Measurements from ENCODE around the gene CARMIL3. TPM values are rescaled to one million over a fixed set of nuclear protein-coding genes. Genes with fewer than 3 reads are reported as not detected.

The CARMIL3 gene
- total and polyA plus RNA-seq, 2 donors: 0.33 to 1.5 TPM

DNA sequence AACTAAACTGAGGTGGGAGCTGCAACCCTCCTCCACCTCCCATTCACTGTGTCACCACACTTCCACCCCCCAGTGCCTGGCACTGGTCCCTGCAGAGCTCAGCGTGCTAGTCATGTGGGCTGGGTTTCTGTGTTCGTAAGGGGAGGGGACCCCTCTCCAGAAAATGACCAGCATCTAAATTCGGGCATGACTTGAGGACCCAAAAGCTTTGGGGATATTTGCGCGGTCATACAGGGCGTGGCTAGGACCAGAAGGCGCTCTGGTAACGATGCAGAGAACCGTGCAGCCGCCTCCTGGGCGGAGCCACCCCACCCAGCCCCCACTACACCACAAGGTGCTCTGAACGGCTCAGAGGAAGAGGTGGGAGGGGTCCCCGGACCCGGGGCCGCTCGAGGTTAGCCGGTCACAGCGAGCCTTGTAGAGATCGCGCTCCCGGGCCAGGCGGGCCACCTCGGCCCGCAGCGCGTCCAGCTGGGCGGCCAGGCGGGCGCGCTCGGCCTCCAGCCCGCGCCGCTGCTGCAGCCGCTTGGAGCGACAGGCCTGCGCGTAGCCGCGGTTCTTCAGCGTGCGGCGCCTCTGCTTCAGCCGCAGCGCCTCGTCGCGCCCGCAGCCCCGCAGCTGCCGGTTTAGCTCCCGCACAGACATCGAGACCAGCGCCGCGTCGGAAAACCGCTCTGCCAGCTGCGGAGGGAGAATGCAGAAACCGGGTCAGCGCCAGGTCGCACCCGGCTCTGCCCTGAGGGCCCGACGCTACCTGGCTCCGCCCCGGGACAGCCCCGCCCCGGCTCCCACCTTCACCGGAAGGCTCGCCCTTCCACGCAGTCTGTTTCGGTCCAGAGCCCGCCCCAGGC is 29.3 kb downstream of the CARMIL3 start:
- Histone ChIP-seq H3K4me1 (ENCODE audit: insufficient read depth) (no peaks in the 10 kb centered on the region), H3K4me3 (ENCODE audit: low read depth, low read length) (peak overlapping the region; percentile 57), H3K27ac (ENCODE audit: low read depth) (no peak overlapping the region), H3K36me3 (ENCODE audit: insufficient read depth) (no peaks in the 10 kb centered on the region)
- under 1% methylated on average over 74 of the region's 74 CpGs for WGBS
- peak; percentile 17 for DNase-seq (ENCODE audit: extremely low spot score)

DNA sequence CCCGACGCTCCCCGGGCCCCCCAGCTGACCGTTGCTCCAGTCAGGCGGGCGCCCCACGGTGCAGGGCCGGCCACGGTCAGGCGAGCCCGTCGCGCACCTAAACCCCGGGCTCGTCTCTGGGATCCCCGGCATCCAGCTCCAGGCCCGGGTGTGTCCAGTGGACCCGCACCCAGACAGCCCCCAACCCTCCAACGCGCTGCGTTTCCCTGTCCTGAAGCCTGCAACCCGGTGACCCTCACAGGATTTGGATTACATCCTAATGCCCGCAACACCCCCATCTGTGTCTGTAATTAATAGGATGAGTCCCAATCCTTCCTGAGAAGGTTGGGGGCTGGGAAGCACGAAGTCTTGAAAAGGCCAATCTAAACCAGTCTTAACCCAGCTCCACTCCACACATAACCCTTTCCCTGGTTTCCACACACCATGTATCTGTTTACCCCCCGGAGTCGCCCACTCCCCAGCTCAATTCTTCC is 30.0 kb downstream of the CARMIL3 start:
- H3K36me3 ChIP-seq (ENCODE audit: insufficient read depth): no peaks in the 10 kb centered on the region
- no peak for DNase-seq (ENCODE audit: extremely low spot score)
- H3K27ac ChIP-seq (ENCODE audit: low read depth): no peak overlapping the region
- peak overlapping the region; percentile 57 for H3K4me3 ChIP-seq (ENCODE audit: low read depth, low read length)
- no peaks in the 10 kb centered on the region for H3K4me1 ChIP-seq (ENCODE audit: insufficient read depth)
- WGBS: 23% methylated on average over 26 of the region's 26 CpGs

GRCh38 chr14:24082411-24083080 is 30.7 kb downstream of the CARMIL3 start:
- DNase-seq (ENCODE audit: extremely low spot score): no peak
- H3K4me1 ChIP-seq (ENCODE audit: insufficient read depth): no peaks in the 10 kb centered on the region
- WGBS: 95% methylated on average over 5 of the region's 5 CpGs

DNA sequence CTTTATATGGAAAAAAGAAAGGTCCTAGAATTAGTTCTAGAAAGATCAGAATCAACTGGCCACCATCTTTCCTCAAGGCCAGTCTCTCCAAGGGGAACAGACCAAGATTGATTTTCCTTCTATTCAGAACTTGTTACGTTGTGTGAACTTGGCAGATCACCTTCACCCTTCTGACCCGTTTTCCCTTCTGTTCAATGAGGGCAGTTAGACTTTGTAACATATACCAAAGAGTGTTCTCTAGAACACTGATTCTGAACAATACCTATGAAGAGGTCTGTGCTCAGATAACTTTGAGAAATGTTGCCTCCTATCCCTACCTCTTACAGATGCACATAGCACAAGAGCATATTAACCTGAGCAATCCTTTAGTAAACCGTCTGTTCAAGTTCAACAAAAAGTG is 31.7 kb downstream of the CARMIL3 start:
- Histone ChIP-seq H3K27ac (ENCODE audit: low read depth) (no peak overlapping the region), H3K4me1 (ENCODE audit: insufficient read depth) (no peaks in the 10 kb centered on the region), H3K4me3 (ENCODE audit: low read depth, low read length) (no peak overlapping the region), H3K36me3 (ENCODE audit: insufficient read depth) (no peaks in the 10 kb centered on the region)
- DNase-seq (ENCODE audit: extremely low spot score): no peak
- 92% methylated on average over 3 of the region's 3 CpGs for WGBS

More at GRCh38 chr14:24082411-24083080, 30.7 kb downstream of the CARMIL3 start:
- H3K4me3 ChIP-seq (ENCODE audit: low read depth, low read length): no peak overlapping the region
- no peaks in the 10 kb centered on the region for H3K36me3 ChIP-seq (ENCODE audit: insufficient read depth)
- H3K27ac ChIP-seq (ENCODE audit: low read depth): no peak overlapping the region

GRCh38 chr14:24084440-24084839 is 32.6 kb downstream of the CARMIL3 start:
- no peak overlapping the region for H3K27ac ChIP-seq (ENCODE audit: low read depth)
- H3K4me3 ChIP-seq (ENCODE audit: low read depth, low read length): no peak overlapping the region
- no peaks in the 10 kb centered on the region for H3K36me3 ChIP-seq (ENCODE audit: insufficient read depth)
- DNase-seq (ENCODE audit: extremely low spot score): no peak
- no peaks in the 10 kb centered on the region for H3K4me1 ChIP-seq (ENCODE audit: insufficient read depth)
- WGBS: 95% methylated on average over 2 of the region's 2 CpGs

DNA sequence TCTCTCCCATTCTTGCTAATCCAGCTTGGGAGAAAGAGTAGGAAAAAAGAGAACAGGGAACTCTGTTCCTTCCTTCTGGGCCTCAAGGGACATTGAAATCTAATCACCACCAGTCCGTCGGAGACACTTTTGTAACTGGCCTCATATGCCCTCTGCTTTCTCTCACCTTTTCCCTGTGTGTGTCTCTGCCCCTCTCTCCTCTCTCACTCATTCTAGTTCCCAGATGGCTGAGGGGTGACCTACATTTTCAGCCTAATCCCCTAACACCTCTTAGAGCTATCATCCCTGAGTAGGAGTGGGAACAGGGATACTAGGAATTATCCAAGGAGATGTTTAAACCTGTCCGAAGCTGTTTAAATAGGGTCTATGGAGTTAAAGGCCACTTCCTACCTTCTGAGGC is 33.4 kb downstream of the CARMIL3 start:
- Histone ChIP-seq H3K27ac (ENCODE audit: low read depth) (no peak overlapping the region), H3K4me3 (ENCODE audit: low read depth, low read length) (no peak overlapping the region), H3K4me1 (ENCODE audit: insufficient read depth) (no peaks in the 10 kb centered on the region), H3K36me3 (ENCODE audit: insufficient read depth) (no peaks in the 10 kb centered on the region)
- no peak for DNase-seq (ENCODE audit: extremely low spot score)
- 92% methylated on average over 3 of the region's 3 CpGs for WGBS

DNA sequence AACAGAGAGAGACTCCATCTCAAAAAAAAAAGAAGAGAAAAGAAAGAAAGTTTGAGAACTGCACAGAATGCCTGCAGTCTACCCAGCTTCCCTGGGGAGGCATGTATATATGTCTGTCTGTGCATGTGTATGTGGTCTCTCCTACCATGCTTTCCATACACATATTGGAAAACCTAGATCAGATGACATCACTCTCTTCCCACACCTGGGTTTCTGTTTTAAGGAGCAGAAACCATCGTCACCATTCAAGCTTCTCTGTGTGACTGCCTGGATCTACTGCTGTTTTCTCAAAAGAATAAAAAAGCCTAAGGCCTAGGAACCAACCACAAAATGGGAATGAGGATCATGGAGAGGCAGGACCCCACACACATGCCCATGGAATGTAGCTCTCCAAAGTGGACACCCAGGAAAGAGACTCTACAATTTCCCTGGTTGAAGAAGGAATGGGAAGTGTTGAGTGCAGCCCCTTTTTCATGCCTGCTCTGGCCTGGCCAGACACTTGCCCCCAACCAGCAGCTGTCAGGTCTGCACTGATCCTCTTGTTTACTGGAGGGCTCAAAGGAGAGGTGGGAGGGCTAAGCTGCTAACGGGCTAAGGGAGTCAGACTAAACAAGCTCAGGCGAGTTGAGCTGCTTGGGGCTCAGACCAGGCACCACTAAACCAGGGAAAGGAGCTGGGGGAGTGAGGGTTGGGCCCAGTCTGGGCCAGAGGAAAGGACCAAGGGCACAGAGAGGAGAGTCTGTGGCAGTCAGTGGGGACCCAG is 34.6 kb downstream of the CARMIL3 start:
- Histone ChIP-seq H3K36me3 (ENCODE audit: insufficient read depth) (no peaks in the 10 kb centered on the region), H3K4me3 (ENCODE audit: low read depth, low read length) (no peak overlapping the region), H3K27ac (ENCODE audit: low read depth) (no peak overlapping the region), H3K4me1 (ENCODE audit: insufficient read depth) (no peaks in the 10 kb centered on the region)
- WGBS: 69% methylated on average over 3 of the region's 3 CpGs
- no peak for DNase-seq (ENCODE audit: extremely low spot score)

GRCh38 chr14:24087004-24087403 is 35.2 kb downstream of the CARMIL3 start:
- Histone ChIP-seq H3K4me3 (ENCODE audit: low read depth, low read length) (no peak overlapping the region), H3K27ac (ENCODE audit: low read depth) (no peak overlapping the region), H3K4me1 (ENCODE audit: insufficient read depth) (no peaks in the 10 kb centered on the region), H3K36me3 (ENCODE audit: insufficient read depth) (no peaks in the 10 kb centered on the region)
- WGBS: 92% methylated on average over 1 of the region's 1 CpG
- no peak for DNase-seq (ENCODE audit: extremely low spot score)

- no peaks in the 10 kb centered on the region for H3K36me3 ChIP-seq (ENCODE audit: insufficient read depth)
- no peak overlapping the region for H3K27ac ChIP-seq (ENCODE audit: low read depth)
- WGBS: 88% methylated on average over 2 of the region's 2 CpGs
- H3K4me1 ChIP-seq (ENCODE audit: insufficient read depth): no peaks in the 10 kb centered on the region
- DNase-seq (ENCODE audit: extremely low spot score): no peak
- no peak overlapping the region for H3K4me3 ChIP-seq (ENCODE audit: low read depth, low read length)
Observed at GRCh38 chr14:24088095-24088494, 36.3 kb downstream of the CARMIL3 start.

- 79% methylated on average over 6 of the region's 6 CpGs for WGBS
- no peaks in the 10 kb centered on the region for H3K36me3 ChIP-seq (ENCODE audit: insufficient read depth)
- H3K4me3 ChIP-seq (ENCODE audit: low read depth, low read length): no peak overlapping the region
- no peak overlapping the region for H3K27ac ChIP-seq (ENCODE audit: low read depth)
- no peak for DNase-seq (ENCODE audit: extremely low spot score)
- no peaks in the 10 kb centered on the region for H3K4me1 ChIP-seq (ENCODE audit: insufficient read depth)
Observed at GRCh38 chr14:24089890-24090289, 38.1 kb downstream of the CARMIL3 start.

- DNase-seq (ENCODE audit: extremely low spot score): no peak
- no peak overlapping the region for H3K27ac ChIP-seq (ENCODE audit: low read depth)
- H3K4me3 ChIP-seq (ENCODE audit: low read depth, low read length): no peak overlapping the region
- H3K4me1 ChIP-seq (ENCODE audit: insufficient read depth): no peaks in the 10 kb centered on the region
- H3K36me3 ChIP-seq (ENCODE audit: insufficient read depth): no peaks in the 10 kb centered on the region
Observed at GRCh38 chr14:24092110-24092504, 40.3 kb downstream of the CARMIL3 start.

- Histone ChIP-seq H3K27ac (ENCODE audit: low read depth) (no peak overlapping the region), H3K4me1 (ENCODE audit: insufficient read depth) (no peaks in the 10 kb centered on the region), H3K36me3 (ENCODE audit: insufficient read depth) (no peaks in the 10 kb centered on the region), H3K4me3 (ENCODE audit: low read depth, low read length) (no peak overlapping the region)
- DNase-seq (ENCODE audit: extremely low spot score): no peak
- 74% methylated on average over 4 of the region's 4 CpGs for WGBS
Observed at GRCh38 chr14:24092505-24093206, 40.8 kb downstream of the CARMIL3 start.

DNA sequence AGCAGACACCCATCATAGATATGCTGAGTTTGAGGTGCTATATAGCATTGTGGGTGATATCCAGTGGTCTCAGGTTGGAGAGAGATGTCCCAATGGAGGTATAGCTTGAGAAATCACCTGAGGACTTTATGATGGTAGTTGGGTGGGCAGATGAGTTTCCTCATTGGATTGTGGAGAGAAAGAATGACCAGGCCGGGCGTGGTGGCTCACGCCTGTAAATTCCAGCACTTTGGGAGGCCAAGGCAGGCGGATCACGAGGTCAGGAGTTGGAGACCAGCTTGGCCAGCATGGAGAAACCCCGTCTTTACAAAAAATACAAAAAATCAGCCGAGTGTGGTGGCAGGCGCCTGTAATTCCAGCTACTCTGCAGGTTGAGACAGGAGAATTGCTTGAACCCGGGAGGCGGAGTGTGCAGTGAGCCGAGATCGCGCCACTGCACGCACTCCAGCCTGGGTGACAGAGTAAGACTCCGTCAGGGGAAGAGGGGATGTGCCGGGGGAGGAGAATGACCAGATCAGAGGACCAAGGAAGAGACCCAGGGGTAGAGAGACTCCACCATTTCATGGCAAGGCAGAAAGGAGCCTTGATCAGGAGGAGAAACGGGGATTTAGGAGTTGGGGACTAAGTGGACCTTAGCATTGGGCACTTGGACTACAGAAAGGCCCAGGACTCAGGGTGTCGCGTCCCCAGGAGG is 41.5 kb downstream of the CARMIL3 start:
- H3K4me3 ChIP-seq (ENCODE audit: low read depth, low read length): no peak overlapping the region
- 80% methylated on average over 19 of the region's 19 CpGs for WGBS
- DNase-seq (ENCODE audit: extremely low spot score): no peak
- H3K27ac ChIP-seq (ENCODE audit: low read depth): peak overlapping the region; percentile 67
- no peaks in the 10 kb centered on the region for H3K4me1 ChIP-seq (ENCODE audit: insufficient read depth)
- no peaks in the 10 kb centered on the region for H3K36me3 ChIP-seq (ENCODE audit: insufficient read depth)

All from urinary bladder (tissue), 4 donors.